GM23248 (cell line): Measurements from ENCODE around the gene XYLB. TPM values are rescaled to one million over a fixed set of nuclear protein-coding genes. Genes with fewer than 3 reads are reported as not detected.
A peak's percentile ranks its signal among the peaks of the same experiment; 100 is the strongest.
"Not testable (repeated sequence)": the region's sequence is repeated elsewhere in the genome, so short reads cannot be mapped to it uniquely, and the experiment has no call there.

Source experiments
- DNase-seq: peaks from one replicate; pipeline ENCODE4 v3.0.0-alpha.2; 2015
- H2AFZ ChIP-seq: fragments of 200-600 bp; sonication (generic); 2 replicates; pipeline ENCODE4 v1.6.1; 2016; ENCODE audit warnings: antibody characterized with exemption
- H3F3A ChIP-seq: fragments of 200-600 bp; sonication (generic); 2 replicates; pipeline ENCODE4 v1.6.1; 2016; ENCODE audit warnings: mild to moderate bottlenecking, antibody characterized with exemption, mixed run types; ENCODE audit not compliant: insufficient read depth
- H3K27ac ChIP-seq: fragments of 200-600 bp; sonication (generic); 2 replicates; pipeline ENCODE4 v1.5.1; 2016; ENCODE audit warnings: mild to moderate bottlenecking
- H3K27me3 ChIP-seq: fragments of 200-600 bp; sonication (generic); replicated peaks from 2 replicates; pipeline ENCODE4 v1.6.1; 2016; ENCODE audit warnings: mild to moderate bottlenecking; ENCODE audit not compliant: insufficient read depth
- H3K36me3 ChIP-seq: fragments of 200-600 bp; sonication (generic); 2 replicates; pipeline ENCODE4 v1.6.1; 2016; ENCODE audit warnings: low read depth, mild to moderate bottlenecking
- H3K4me1 ChIP-seq: fragments of 200-600 bp; sonication (generic); 2 replicates; pipeline ENCODE4 v1.6.1; 2016; ENCODE audit warnings: mild to moderate bottlenecking; ENCODE audit not compliant: insufficient read depth
- H3K4me2 ChIP-seq: fragments of 200-600 bp; sonication (generic); one replicate; pipeline ENCODE4 v1.6.1; 2016; ENCODE audit warnings: mild to moderate bottlenecking; ENCODE audit not compliant: unreplicated experiment
- H3K4me3 ChIP-seq: fragments of 200-600 bp; sonication (generic); 2 replicates; pipeline ENCODE4 v1.5.1; 2016; ENCODE audit warnings: mild to moderate bottlenecking
- H3K79me2 ChIP-seq: fragments of 200-600 bp; sonication (generic); 2 replicates; pipeline ENCODE4 v1.6.1; 2016; ENCODE audit warnings: mild to moderate bottlenecking; ENCODE audit not compliant: insufficient read depth
- H3K9ac ChIP-seq: fragments of 200-600 bp; sonication (generic); 2 replicates; pipeline ENCODE4 v1.6.1; 2016; ENCODE audit warnings: mild to moderate bottlenecking
- H3K9me2 ChIP-seq: fragments of 200-600 bp; sonication (generic); 2 replicates; pipeline ENCODE4 v1.6.1; 2016; ENCODE audit warnings: mixed run types, mild to moderate bottlenecking, moderate library complexity; ENCODE audit not compliant: insufficient read depth
- H3K9me3 ChIP-seq: fragments of 200-600 bp; sonication (generic); one replicate; pipeline ENCODE4 v1.6.1; 2017; ENCODE audit warnings: low read depth
- H4K20me1 ChIP-seq: fragments of 200-600 bp; sonication (generic); 2 replicates; pipeline ENCODE4 v1.6.0; 2016; ENCODE audit not compliant: insufficient read depth
- EZH2 ChIP-seq: fragments of 200-600 bp; sonication (generic); IDR thresholded peaks from 2 replicates; pipeline ENCODE4 v1.6.1; 2018; ENCODE audit warnings: antibody characterized with exemption, mild to moderate bottlenecking; ENCODE audit not compliant: insufficient read depth, poor library complexity, severe bottlenecking
- EZH2phosphoT487 ChIP-seq: fragments of 200-600 bp; sonication (generic); IDR thresholded peaks from 2 replicates; pipeline ENCODE4 v1.6.1; 2018; ENCODE audit warnings: antibody characterized with exemption, moderate library complexity, mild to moderate bottlenecking, low read depth; ENCODE audit not compliant: insufficient read depth
- WGBS, 2 experiments: methylation state at CpG; one replicate each; pipeline ENCODE4 v1.1.6; 2015 to 2017; ENCODE audit warnings: low lambda C conversion rate in 2 of 2, low coverage in 1 of 2; ENCODE audit errors: missing lambda C conversion rate in 2 of 2; 5-methylcytosine and 5-hydroxymethylcytosine counted together
- in situ Hi-C: fragments of 300-500 bp; cut with MboI; formaldehyde crosslinking; loops from 2 replicates; pipeline ENCODE4 v1.15.0; 2020
- polyA plus RNA-seq: library from polyadenylated mRNA; unstranded; fragments of >200 nt; fragmentation: Nextera tagmentation; extraction: Ambion mirVana; gene quantifications from 2 replicates; pipeline ENCODE4 v1.2.1, GENCODE V29; 2016
- total RNA-seq: library from RNA; depleted of rRNA; stranded (reverse); fragments of >200 nt; shearing (Covaris generic); gene quantifications from 2 replicates; pipeline ENCODE4 v1.2.3, GENCODE V29; 2014

XYLB gene
- total and polyA plus RNA-seq, 2 experiments from 2014 or later, result 4.1 to 5.4 TPM

DNA sequence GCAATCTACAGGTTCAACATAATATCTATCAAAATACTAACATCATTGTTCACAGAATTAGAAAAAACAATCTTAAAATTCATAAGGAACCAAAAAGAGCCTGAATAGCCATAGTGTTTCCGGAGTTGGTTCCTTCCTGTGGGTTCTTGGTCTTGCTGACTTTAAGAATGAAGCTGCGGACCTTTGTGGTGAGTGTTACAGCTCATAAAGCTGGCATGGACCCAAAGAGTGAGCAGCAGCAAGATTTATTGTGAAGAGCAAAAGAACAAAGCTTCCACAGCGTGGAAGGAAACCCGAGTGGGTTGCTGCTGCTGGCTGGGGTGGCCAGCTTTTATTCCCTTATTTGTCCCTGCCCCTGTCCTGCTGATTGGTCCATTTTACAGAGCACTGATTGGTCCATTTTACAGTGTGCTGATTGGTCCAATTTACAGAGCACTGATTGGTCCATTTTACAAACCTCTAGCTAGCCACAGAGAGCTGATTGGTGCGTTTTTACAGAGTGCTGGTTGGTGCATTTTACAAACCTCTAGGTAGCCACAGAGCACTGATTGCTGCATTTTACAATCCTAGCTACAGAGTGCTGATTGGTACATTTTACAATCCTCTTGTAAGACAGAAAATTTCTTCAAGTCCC lies 92.0 kb downstream of the XYLB start:
- H3K4me1 ChIP-seq, H3K4me2 ChIP-seq, H3K79me2 ChIP-seq, H3K9me2 ChIP-seq, H3K27ac ChIP-seq, H2AFZ ChIP-seq, H3K27me3 ChIP-seq, H3K4me3 ChIP-seq, H3F3A ChIP-seq, in situ Hi-C loops, H3K36me3 ChIP-seq, H4K20me1 ChIP-seq, H3K9me3 ChIP-seq, H3K9ac ChIP-seq: not testable (repeated sequence)
- WGBS, 2 experiments, result 73 to 78% methylated on average over 5 of the region's 5 CpGs
- peak; percentile 46 for DNase-seq

GRCh38 chr3:38443205-38443604 lies 96.6 kb downstream of the XYLB start:
- H3K9ac ChIP-seq, H3K9me3 ChIP-seq, H3K36me3 ChIP-seq, H3K4me1 ChIP-seq, H4K20me1 ChIP-seq, H3K4me2 ChIP-seq, H3K79me2 ChIP-seq, H3K27ac ChIP-seq, H3K9me2 ChIP-seq, H3F3A ChIP-seq, in situ Hi-C loops, DNase-seq, H2AFZ ChIP-seq, H3K4me3 ChIP-seq, H3K27me3 ChIP-seq: not testable (repeated sequence)
- WGBS, 2 experiments, result 46 to 50% methylated on average over 4 of the region's 4 CpGs

DNA sequence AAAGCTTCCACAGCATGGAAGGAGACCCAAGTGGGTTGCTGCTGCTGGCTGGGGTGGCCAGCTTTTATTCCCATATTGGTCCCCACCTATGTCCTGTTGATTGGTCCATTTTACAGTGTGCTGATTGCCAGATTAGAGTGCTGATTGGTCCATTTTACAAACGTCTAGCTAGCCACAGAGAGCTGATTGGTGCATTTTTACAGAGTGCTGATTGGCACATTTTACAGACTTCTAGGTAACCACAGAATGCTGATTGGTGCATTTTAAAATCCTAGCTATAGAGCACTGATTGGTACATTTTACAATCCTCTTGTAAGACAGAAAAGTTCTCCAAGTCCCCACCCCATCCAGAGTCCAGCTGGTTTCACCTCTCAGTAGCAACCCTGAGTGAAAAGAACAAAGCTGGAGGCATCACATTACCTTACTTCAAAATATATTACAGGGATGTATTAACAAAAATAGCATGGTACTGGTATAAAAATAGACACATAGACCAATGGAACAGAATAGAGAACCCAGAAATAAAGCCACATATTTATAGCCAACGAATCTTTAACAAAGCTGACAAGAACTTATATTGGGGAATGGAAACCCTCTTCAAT lies 99.6 kb downstream of the XYLB start:
- Histone ChIP-seq H3K27ac (no peak overlapping the region), H3K36me3 (no peaks in the 10 kb centered on the region), H3K9ac (no peak overlapping the region), H3K4me3 (no peak overlapping the region), H2AFZ (no peak overlapping the region), H3K4me2 (no peak overlapping the region), H3K79me2 (no peaks in the 10 kb centered on the region), H3K9me2 (no peaks in the 10 kb centered on the region), H3K4me1 (no peaks in the 10 kb centered on the region), H3K27me3 (no peaks in the 10 kb centered on the region), H4K20me1 (no peaks in the 10 kb centered on the region), H3K9me3 (no peaks in the 10 kb centered on the region), H3F3A (no peaks in the 10 kb centered on the region)
- 37 to 40% methylated on average over 2 of the region's 2 CpGs for WGBS, 2 experiments
- no peak for DNase-seq
- TF ChIP-seq EZH2phosphoT487, result no peak
- no peak for TF ChIP-seq EZH2
- in situ Hi-C loops, result no loop called here

DNA sequence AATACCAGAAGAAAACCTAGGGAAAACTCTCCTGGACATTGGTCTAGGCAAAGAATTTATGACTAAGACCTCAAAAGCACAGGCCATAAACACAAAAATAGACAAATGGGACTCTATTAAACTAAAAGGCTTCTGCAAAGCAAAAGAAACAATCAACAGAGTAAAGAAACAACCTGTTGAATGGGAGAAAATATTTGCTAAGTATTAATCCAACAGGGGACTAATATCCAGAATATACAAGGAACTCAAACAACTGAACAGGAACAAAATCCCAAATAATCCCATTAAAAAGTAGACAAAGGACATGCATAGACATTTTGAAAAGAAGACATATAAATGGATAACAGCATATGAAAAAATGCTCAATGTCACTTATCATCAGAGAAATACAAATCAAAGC lies 100.2 kb downstream of the XYLB start:
- Histone ChIP-seq H3K27me3 (no peaks in the 10 kb centered on the region), H4K20me1 (no peaks in the 10 kb centered on the region), H3K9me3 (no peaks in the 10 kb centered on the region), H3K36me3 (no peaks in the 10 kb centered on the region), H3K9ac (no peak overlapping the region), H3K4me2 (no peak overlapping the region), H2AFZ (no peak overlapping the region), H3F3A (no peaks in the 10 kb centered on the region), H3K79me2 (no peaks in the 10 kb centered on the region), H3K4me1 (no peaks in the 10 kb centered on the region), H3K4me3 (no peak overlapping the region), H3K27ac (no peak overlapping the region), H3K9me2 (no peaks in the 10 kb centered on the region)
- in situ Hi-C loops, result no loop called here
- TF ChIP-seq EZH2phosphoT487 (no peak), EZH2 (no peak)
- DNase-seq, result no peak

GRCh38 chr3:38450853-38451252 lies 104.3 kb downstream of the XYLB start:
- H3K9ac ChIP-seq, result no peak overlapping the region

More at GRCh38 chr3:38450853-38451252, 104.3 kb downstream of the XYLB start:
- H3K9me2 ChIP-seq, result no peaks in the 10 kb centered on the region
- H2AFZ ChIP-seq, result no peak overlapping the region
- no peaks in the 10 kb centered on the region for H4K20me1 ChIP-seq
- H3K4me3 ChIP-seq, result no peak overlapping the region
- no peaks in the 10 kb centered on the region for H3K27me3 ChIP-seq
- WGBS, 2 experiments, result 90 to 97% methylated on average over 3 of the region's 3 CpGs
- H3K4me1 ChIP-seq, result no peaks in the 10 kb centered on the region
- no peak for DNase-seq
- H3F3A ChIP-seq, result peaks cover 4% of the 10 kb centered on the region; the same call in 1 of the 2 replicates
- no peak overlapping the region for H3K27ac ChIP-seq
- H3K79me2 ChIP-seq, result no peaks in the 10 kb centered on the region
- H3K4me2 ChIP-seq, result no peak overlapping the region
- TF ChIP-seq EZH2 (no peak), EZH2phosphoT487 (no peak)
- H3K36me3 ChIP-seq, result no peaks in the 10 kb centered on the region
- no peaks in the 10 kb centered on the region for H3K9me3 ChIP-seq
- in situ Hi-C loops, result no loop called here
